GM18909 (cell line): Measurements from ENCODE around the gene GMDS.

Experiments
- ATAC-seq: cut with Tn5 transposase; IDR thresholded peaks from one replicate; pipeline ENCODE4 v1.9.1; 2021; ENCODE audit warnings: mild to moderate bottlenecking; ENCODE audit not compliant: unreplicated experiment, poor library complexity

Gene GMDS

GRCh38 chr6:2054516-2055067, 190.8 kb downstream of the GMDS start:
- no peak for ATAC-seq

GRCh38 chr6:2053691-2054090, 191.7 kb downstream of the GMDS start:
- no peak for ATAC-seq

- no peak for ATAC-seq
Observed at GRCh38 chr6:2047855-2048254, 197.6 kb downstream of the GMDS start.

GRCh38 chr6:2044192-2044591, 201.2 kb downstream of the GMDS start:
- no peak for ATAC-seq

GRCh38 chr6:2042956-2043648, 202.3 kb downstream of the GMDS start:
- no peak for ATAC-seq

GRCh38 chr6:2038092-2038491, 207.3 kb downstream of the GMDS start:
- ATAC-seq = no peak

- no peak for ATAC-seq
Observed at GRCh38 chr6:2037237-2037926, 208.0 kb downstream of the GMDS start.

GRCh38 chr6:2036710-2037023, 208.7 kb downstream of the GMDS start:
- ATAC-seq = no peak

- ATAC-seq = no peak
Observed at GRCh38 chr6:2035826-2036709, 209.3 kb downstream of the GMDS start.

GRCh38 chr6:2035046-2035445, 210.4 kb downstream of the GMDS start:
- ATAC-seq = no peak

GRCh38 chr6:2034256-2034655, 211.1 kb downstream of the GMDS start:
- ATAC-seq = no peak

GRCh38 chr6:2033544-2033943, 211.9 kb downstream of the GMDS start:
- ATAC-seq = no peak

- ATAC-seq = no peak
Observed at GRCh38 chr6:2030682-2031244, 214.6 kb downstream of the GMDS start.

GRCh38 chr6:2029952-2030351, 215.5 kb downstream of the GMDS start:
- ATAC-seq = no peak

- ATAC-seq = no peak
Observed at GRCh38 chr6:2029130-2029794, 216.1 kb downstream of the GMDS start.

- ATAC-seq = peak; percentile 75
Observed at GRCh38 chr6:2028457-2029038, 216.9 kb downstream of the GMDS start.

GRCh38 chr6:2026133-2026532, 219.3 kb downstream of the GMDS start:
- no peak for ATAC-seq

GRCh38 chr6:2021713-2022125, 223.7 kb downstream of the GMDS start:
- ATAC-seq = no peak

GRCh38 chr6:2020909-2021308, 224.5 kb downstream of the GMDS start:
- ATAC-seq = no peak

GRCh38 chr6:2019051-2019450, 226.4 kb downstream of the GMDS start:
- ATAC-seq = no peak
